GM21381 (cell line): ENCODE results near the gene TBCE.
A peak's percentile ranks its signal among the peaks of the same experiment; 100 is the strongest.

Source experiments
- ATAC-seq: cut with Tn5 transposase; IDR thresholded peaks from one replicate; pipeline ENCODE4 v1.9.1; 2021; ENCODE audit warnings: mild to moderate bottlenecking, moderate library complexity; ENCODE audit not compliant: unreplicated experiment

Gene TBCE

DNA sequence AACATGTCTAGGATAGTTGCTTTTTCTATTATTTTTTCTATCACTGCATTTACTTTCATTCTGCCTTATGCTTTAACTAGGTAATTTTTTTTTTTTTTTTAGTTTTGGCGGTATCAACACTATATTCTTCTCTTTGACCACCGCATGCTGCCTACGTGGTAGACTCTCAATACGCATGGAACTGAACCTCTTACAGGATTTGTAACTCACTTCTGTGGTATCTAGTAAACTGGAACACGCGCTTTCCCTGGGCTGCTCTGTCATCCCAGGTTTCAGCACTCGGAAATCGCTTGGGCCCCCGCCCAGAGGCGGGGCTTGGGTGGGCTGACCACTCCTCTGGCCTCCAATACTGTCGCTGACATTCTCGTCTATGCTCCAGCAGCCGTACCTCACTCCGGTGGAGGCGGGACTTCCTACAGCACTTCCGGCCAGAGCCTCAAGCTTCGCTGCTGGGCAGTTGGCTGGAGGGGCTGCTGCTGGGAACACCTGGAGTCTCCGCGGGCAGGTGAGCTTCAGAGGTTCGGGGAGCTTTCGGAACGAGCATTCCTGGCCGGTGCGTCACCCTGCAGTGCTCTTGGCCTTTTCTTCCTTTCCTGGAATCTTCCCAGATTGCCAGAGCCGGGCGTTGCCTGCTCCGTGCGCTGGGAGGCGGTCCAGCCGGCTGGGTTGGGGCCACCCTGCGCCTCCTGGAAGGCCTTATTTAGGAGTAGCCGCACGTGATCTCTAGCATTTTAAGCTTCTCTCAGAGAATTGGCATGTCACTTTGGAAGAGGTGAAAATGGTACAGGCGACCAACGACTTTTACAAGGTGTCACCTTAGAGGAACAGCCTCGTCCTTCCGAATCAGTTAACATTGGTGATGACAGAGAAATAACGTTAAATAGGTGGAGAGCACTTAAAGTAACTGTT, at the start of gene TBCE:
TSS of gene TBCE (plus strand) at position 428 of the 909 bp plus-strand sequence. CDS start 12,623 bp downstream, outside the sequence.
- peak; percentile 100 for ATAC-seq

DNA sequence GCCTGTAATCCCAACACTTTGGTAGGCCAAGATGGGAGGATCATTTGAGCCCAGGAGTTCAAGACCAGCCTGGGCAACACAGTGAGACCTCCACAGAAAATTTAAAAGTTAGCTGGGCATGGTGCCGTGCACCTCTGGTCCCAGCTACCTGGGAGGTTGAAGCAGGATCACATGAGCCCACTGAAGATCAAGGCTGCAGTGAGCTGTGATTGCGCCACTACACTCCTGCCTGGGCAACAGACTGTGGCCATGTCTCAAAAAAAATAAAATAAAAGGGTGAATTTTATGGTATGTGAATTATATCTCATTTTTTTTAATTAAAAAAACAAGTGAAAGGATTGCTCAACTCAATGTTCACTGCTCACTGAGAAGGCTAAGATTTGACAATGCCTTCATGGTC, 48.0 kb upstream of the TBCE start:
- ATAC-seq, result no peak

- ATAC-seq, result no peak
Measured at GRCh38 chr1:235320521-235321179, 46.6 kb upstream of the TBCE start.

- no peak for ATAC-seq
Measured at GRCh38 chr1:235324296-235324695, 42.9 kb upstream of the TBCE start.

DNA sequence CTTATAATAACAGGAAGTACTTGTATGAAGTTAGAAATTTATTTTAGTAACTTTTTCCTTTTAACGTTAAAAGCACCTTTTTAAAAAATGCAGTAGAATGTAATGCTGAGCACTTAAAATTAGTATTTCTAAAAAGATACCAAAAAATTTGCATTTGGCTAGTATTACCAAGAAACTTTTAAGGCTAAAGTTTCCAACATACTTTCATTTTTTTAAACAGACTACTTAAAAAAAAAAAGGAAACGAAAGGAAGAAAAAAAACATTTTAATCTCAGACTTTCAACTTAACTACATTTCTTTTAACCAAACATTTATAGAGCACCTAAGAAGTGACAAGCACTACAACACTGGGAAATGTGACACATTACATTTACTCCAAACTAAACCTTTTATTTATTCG, 42.1 kb upstream of the TBCE start:
- ATAC-seq, result no peak

DNA sequence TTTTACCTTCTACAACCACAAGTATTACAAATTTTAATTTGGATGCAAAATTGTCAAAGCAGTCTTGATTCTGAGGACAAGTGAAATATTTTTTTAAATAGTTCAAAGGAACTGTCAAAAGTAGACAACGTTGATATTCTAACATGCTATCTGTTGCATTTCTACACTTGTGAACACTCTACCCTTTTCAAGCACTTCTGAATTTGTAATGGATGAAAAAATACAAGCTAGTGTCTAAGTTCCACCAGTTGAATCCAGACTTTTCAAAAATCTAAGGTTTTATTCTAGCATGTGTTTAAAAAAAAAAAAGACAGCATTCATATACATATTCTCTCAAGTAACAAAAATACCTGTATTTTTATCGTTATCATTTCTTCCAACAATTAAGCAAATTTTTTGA, 41.4 kb upstream of the TBCE start:
- no peak for ATAC-seq

DNA sequence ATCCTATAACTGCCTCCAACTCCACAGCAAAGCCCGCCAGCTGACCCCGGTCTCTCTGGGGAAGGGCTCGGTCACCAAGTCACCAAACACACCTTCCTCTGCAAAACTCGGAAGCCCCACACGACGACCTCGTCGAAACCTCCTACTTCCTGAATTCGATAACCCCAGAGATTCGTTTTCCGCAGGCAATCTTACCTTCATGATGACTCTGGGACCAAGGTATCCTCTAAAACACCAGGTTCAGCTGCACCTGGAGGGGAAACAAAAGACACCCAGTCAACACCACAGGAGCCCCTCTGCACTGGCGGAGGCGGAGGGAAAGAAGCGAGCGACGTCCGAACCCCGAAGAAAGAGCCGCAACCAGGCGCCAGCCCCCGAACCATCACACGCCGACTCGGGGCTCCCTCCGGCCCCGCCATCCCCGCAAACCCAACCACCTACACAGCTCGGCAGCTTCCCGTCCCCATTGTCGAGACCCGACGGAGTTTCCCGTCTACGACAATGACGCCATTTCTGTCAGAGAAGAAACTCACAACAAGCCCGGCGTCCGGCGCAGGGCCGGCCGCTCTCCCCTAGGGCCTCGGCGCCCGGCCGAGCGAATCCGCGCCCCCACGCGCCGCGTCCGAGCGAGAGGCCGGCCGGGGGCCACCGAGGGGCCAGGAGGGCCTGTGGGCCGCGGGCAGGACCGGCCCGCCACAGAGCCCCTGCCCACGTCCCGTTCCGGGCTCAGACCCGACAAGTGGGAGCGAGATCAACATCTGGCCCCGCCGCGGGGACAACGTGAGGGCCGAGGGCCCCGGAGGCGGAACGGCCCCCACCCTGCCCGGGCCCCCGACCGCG, 40.3 kb upstream of the TBCE start:
- peak; percentile 16 for ATAC-seq

DNA sequence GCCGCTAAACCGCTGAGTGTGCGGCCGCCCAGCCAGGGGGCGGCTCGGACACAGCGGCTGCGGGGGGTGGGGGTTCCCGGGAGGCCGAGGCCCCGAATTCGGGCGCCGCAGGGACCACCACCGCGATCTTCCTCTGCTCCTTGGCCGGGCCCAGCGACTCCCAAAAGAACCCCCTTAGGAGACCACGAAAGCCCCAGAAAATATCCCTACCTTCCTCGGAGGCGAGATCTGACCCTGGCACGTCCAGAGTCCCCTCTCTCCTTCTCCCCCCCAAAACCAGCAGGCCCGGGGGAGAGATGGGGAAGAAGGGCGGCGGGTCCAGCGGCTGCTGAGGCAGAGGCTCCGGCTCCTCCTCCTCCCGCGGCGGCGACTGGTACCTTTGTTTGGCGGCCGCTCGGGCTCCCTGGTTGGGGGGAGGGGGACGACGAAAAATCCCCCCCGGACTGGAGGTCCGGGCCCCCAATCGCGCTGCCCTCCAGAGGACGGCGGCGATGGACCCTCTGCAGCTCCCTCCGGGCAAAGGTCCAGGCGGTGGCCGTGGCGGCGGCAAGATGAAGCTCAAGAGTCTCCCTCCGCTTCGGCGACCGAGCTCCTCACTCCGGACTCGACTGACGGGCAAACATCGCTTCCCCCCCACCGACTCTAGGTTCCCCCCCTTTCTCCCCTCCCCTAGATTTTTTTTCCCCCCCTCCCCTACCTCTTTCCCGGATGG, 39.5 kb upstream of the TBCE start, which contains the start of gene ARID4B:
TSS of gene ARID4B (minus strand) at position 621 of the 712 bp plus-strand sequence. CDS start 1,260 bp downstream, outside the sequence.
- ATAC-seq, result peak; percentile 2

DNA sequence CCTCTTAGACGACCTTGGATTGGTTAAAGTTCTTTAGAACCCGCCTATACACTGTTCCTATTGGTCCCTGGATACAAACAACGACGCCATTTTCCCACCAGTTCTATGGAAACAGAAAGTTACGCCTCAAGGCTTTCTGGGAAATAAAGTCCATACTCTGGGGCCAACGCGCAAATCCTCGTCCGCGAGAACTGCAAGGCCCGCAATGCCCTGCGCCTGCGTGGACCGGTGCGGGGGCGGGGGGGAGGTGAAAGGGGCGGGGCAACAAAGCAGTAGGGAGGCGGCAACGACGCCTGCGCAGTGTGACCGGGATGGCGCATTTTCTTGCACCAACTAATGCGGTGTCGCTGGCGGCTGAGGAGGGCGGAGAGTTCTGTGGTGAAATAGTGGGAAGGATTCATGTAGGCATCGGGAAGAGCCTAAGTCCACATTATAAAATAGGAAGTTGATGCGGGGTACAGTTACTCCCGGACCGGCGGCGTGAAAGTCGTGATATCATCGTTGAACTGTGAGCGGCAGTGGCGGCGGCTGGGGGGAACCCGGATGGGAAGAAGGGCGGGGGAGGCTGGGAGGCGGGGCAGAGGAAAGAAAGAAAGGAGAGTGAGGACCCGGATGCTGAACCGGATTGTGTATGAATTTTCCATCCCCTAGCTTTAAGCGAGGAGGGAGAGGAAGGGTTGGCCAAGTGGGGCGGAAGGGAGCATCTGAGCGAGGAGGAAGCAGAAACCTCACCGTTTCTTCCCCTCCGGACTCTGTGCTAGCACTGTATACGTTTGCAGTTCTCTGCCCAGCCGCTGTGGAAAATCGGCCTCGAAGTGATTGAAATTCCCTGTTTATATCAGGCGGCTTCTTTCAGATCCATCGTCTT, 38.7 kb upstream of the TBCE start, which contains the start of gene GGPS1:
TSS of gene GGPS1 (plus strand) at position 300 of the 868 bp plus-strand sequence. CDS start 6,695 bp downstream, outside the sequence.
- peak; percentile 66 for ATAC-seq

DNA sequence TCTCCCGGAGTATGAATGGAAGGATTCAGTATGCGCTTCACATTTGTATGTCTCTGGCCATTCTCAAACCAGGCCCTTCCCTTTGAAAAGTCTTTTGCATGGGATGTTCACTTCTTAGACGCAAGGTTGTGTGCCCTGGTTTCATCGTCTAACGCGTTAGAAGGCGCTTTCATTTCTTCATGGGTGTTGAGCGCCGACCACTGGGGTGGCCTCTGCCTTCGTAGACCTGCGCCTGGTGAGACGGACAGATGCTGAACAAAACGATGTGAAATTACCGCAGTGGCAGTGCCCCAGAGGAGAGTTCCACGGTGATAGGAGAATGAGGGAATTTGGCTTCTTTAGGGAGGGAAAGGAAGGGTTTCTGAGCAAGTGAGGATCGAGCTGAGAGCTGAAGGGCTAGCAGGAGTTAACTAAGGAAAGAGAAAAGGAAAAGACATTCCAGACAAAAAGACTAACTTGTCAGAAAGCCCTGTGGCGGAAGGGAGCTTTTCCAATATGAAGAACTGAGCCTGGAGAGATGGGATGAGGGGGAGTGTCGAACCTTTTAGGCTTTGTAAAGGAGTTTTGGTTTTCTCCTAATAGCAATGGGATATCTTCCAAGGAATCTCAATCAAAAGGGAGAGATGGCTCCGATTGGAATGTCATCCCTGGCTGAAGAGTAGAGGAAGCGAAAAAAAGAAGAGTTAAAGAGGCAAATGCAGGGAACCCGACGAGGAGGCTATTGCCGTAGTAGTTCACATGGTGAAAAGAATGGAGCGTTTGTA, 37.9 kb upstream of the TBCE start:
- peak; percentile 18 for ATAC-seq

DNA sequence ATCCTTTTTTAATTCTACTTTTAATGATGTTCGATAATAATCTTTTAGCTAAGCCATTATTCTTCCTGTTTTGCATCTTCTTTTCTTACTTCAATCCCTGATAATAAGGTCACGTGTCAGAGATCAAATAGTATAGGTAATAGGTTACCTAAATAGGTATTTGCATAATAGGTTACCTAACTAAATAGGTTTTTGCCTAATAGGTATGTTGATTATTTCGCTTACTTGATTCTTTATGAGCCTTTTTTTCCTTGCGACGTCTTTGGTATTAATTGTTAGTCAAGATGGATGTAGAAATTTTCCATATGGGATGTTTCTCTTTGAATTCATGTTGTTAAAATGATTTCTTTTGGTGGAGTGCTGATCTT, 36.3 kb upstream of the TBCE start:
- ATAC-seq, result no peak

- no peak for ATAC-seq
Measured at GRCh38 chr1:235331401-235331800, 35.8 kb upstream of the TBCE start.

DNA sequence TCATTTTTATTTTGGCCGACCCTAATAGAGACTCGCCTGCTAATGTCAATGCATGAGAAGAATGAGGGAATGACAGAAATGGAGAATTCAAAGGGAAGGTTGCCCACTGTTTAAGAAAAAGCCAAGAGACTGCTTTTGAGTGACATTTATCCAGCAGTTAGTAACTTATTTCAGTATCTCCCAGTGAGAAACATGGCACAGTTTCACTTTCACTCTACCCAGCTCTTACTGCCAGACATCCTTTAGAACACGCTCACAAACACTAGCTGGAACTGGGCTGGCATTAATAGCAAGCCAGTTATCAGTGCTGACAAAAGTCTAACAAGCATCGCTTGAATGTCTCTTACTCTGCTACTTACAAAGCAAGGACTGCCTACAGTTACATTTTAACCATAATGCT, 30.3 kb upstream of the TBCE start:
- no peak for ATAC-seq

DNA sequence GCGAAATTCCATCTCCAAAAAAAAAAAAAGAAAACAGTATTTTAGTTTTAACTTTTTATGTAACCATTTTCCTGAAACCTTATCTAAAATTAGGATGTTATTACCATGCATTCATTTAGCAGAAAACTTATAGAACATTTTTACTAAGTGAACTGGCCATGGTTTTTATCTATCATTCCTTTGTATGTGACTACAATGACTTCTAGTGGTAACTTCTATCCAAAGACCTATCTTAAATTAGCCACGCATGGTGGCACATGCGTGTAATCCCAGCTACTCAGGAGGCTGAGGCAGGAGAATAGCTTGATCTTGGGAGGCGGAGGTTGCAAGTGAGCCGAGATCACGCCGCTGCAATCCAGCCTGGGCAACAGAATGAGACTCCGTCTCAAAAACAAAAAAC, 27.5 kb upstream of the TBCE start:
- no peak for ATAC-seq

GRCh38 chr1:235341334-235341733, 25.9 kb upstream of the TBCE start:
- ATAC-seq, result no peak

DNA sequence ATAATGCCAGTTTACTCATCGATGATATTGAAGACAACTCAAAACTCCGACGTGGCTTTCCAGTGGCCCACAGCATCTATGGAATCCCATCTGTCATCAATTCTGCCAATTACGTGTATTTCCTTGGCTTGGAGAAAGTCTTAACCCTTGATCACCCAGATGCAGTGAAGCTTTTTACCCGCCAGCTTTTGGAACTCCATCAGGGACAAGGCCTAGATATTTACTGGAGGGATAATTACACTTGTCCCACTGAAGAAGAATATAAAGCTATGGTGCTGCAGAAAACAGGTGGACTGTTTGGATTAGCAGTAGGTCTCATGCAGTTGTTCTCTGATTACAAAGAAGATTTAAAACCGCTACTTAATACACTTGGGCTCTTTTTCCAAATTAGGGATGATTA, 25.2 kb upstream of the TBCE start:
- no peak for ATAC-seq

- no peak for ATAC-seq
Measured at GRCh38 chr1:235342471-235342870, 24.8 kb upstream of the TBCE start.

DNA sequence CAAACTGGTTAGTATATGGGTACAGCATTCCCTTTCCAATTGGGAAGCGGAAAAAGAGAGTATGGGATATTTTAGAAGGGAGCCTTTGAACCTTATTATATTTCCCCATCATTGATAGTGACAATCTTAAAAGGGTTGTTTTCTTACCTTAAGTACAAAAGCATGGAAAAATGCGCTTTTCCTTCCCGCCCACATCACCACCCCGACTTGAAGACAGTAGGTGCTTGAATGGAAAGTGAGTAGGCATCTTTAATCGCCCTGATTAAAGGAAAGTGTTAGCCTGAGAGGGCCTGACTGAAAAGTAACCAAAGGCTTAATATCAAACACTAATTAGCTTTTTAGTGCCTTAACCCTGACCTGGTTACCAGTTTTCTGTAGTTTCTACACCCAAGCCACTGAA, 23.5 kb upstream of the TBCE start:
- ATAC-seq, result no peak

- ATAC-seq, result no peak
Measured at GRCh38 chr1:235351441-235351840, 15.8 kb upstream of the TBCE start.
